GM12878 (cell line): ENCODE results near the gene CDH5. TPM values are rescaled to one million over a fixed set of nuclear protein-coding genes. Genes with fewer than 3 reads are reported as not detected.

Experiments
- ATAC-seq: fragments of 200-7000 bp; cut with Tn5 transposase; 3 replicates; pipeline ENCODE4 v1.9.1; 2020; ENCODE audit warnings: mild to moderate bottlenecking, moderate library complexity
- BruUV-seq: library from RNA; stranded (reverse); fragments of 400-500 nt; replicated peaks from 2 replicates; lab custom pipeline; 2021; lab: Mats Ljungman, UMichigan
- CTCF ChIA-PET: fragments of 300-600 bp; sonication (Branson Sonifier 250); formaldehyde crosslinking; extraction: SDS; loops from one replicate; lab custom pipeline; 2021; ENCODE audit warnings: inconsistent platforms; lab: Yijun Ruan, JAX
- POLR2A ChIA-PET: fragments of 350-600 bp; formaldehyde crosslinking; extraction: SDS; loops from one replicate; lab custom pipeline; 2021; ENCODE audit warnings: inconsistent platforms; lab: Charles Lee
- RAD21 ChIA-PET: fragments of 300-600 bp; sonication (Branson Sonifier 250); formaldehyde crosslinking; loops from one replicate; lab custom pipeline; 2023; ENCODE audit warnings: antibody characterized with exemption; ENCODE audit not compliant: unreplicated experiment; lab: Charles Lee
- SMC1A ChIA-PET: fragments of 300-600 bp; sonication (Branson Sonifier 250); formaldehyde crosslinking; loops from one replicate; lab custom pipeline; 2023; ENCODE audit not compliant: unreplicated experiment, uncharacterized antibody; lab: Charles Lee
- DNase-seq: peaks from one replicate; pipeline ENCODE4 v3.0.0-alpha.2; 2011; ENCODE audit warnings: low read depth, low spot score
- FAIRE-seq: peaks from 3 replicates; lab custom pipeline; 2011; peaks lifted over from hg19 to GRCh38; lab: Jason Lieb, UNC
- H2AFZ ChIP-seq: 2 replicates; pipeline ENCODE4 v1.6.0; 2011; ENCODE audit warnings: low read depth, low read length, control low read depth; ENCODE audit not compliant: control insufficient read depth
- H3K27ac ChIP-seq: 2 replicates; pipeline ENCODE4 v1.5.1; 2011; ENCODE audit warnings: control low read depth; ENCODE audit not compliant: control insufficient read depth, insufficient read depth
- H3K27me3 ChIP-seq, 2 experiments: replicated peaks in 1 of 2; 2 replicates each; pipeline versions ENCODE4 v1.6.0 to v1.6.1; 2011; ENCODE audit warnings: low read length in 1 of 2; ENCODE audit not compliant: control insufficient read depth in 2 of 2, insufficient read depth in 2 of 2
- H3K36me3 ChIP-seq, 2 experiments: 2 replicates each; pipeline ENCODE4 v1.5.1; 2011; ENCODE audit warnings: low read length in 1 of 2; ENCODE audit not compliant: control insufficient read depth in 2 of 2, insufficient read depth in 2 of 2
- H3K4me1 ChIP-seq: 2 replicates; pipeline ENCODE4 v1.6.1; 2011; ENCODE audit warnings: mild to moderate bottlenecking, low read length, moderate library complexity, mixed read lengths; ENCODE audit not compliant: control insufficient read depth, insufficient read depth
- H3K4me2 ChIP-seq: 2 replicates; pipeline ENCODE4 v1.6.0; 2011; ENCODE audit warnings: control low read depth; ENCODE audit not compliant: control insufficient read depth, insufficient read depth
- H3K4me3 ChIP-seq: fragments of 200-600 bp; sonication (generic); 2 replicates; pipeline ENCODE4 v1.5.1; 2016
- H3K79me2 ChIP-seq: 2 replicates; pipeline ENCODE4 v1.6.0; 2011; ENCODE audit warnings: low read length; ENCODE audit not compliant: control insufficient read depth, insufficient read depth
- H3K9ac ChIP-seq: 2 replicates; pipeline ENCODE4 v1.8.0; 2011; ENCODE audit warnings: low read length, control low read depth, mixed read lengths; ENCODE audit not compliant: control insufficient read depth, insufficient read depth
- H3K9me3 ChIP-seq: replicated peaks from 3 replicates; pipeline ENCODE4 v1.5.1; 2011; ENCODE audit warnings: mild to moderate bottlenecking, low read length; ENCODE audit not compliant: control insufficient read depth, insufficient read depth
- H4K20me1 ChIP-seq: 2 replicates; pipeline ENCODE4 v1.6.0; 2011; ENCODE audit not compliant: control insufficient read depth, insufficient read depth
- CBX5 ChIP-seq: sonication (generic); IDR thresholded peaks from 2 replicates; pipeline ENCODE4 v1.6.1; 2016; ENCODE audit warnings: low read depth, moderate library complexity, mild to moderate bottlenecking, inconsistent platforms
- DPF2 ChIP-seq: fragments of 450-650 bp; IDR thresholded peaks from 2 replicates; pipeline ENCODE4 v1.6.1; 2017; ENCODE audit warnings: mild to moderate bottlenecking
- NRF1 ChIP-seq: conservative IDR thresholded peaks from 2 replicates; pipeline ENCODE4 v1.6.1; 2011; ENCODE audit warnings: mild to moderate bottlenecking, low read depth, low read length, improper control_type of control experiment
- SIX5 ChIP-seq: IDR thresholded peaks from 2 replicates; pipeline ENCODE4 v1.6.1; 2011; ENCODE audit warnings: mild to moderate bottlenecking, low read depth, low read length, moderate library complexity; ENCODE audit not compliant: severe bottlenecking
- TAF1 ChIP-seq: IDR thresholded peaks from 2 replicates; pipeline ENCODE4 v1.6.1; 2011; ENCODE audit warnings: mild to moderate bottlenecking, low read depth, low read length, borderline replicate concordance
- WGBS: methylation state at CpG from one replicate; pipeline ENCODE4 v1.1.6; 2016; ENCODE audit warnings: low lambda C conversion rate; ENCODE audit not compliant: insufficient replicate concordance, insufficient coverage; ENCODE audit errors: missing lambda C conversion rate; 5-methylcytosine and 5-hydroxymethylcytosine counted together
- in situ Hi-C: fragments of 300-500 bp; cut with MboI; formaldehyde crosslinking; loops from 9 replicates; pipeline ENCODE4 v1.14.3; 2018; ENCODE audit warnings: mixed read lengths
- intact Hi-C: fragments of 100-400 bp; cut with micrococcal nuclease; formaldehyde crosslinking; loops from one replicate; pipeline ENCODE4 v1.14.2; 2022; ENCODE audit not compliant: unreplicated experiment
- polyA plus RNA-seq, 11 experiments: library from polyadenylated mRNA; depleted of rRNA in 4 of 11; unstranded in 6 of 11; stranded (reverse) in 5 of 11; fragments of >200 nt; fragmentation: Nextera tagmentation in 4 of 11; fragmentation: Illumina TruSeq in 1 of 11; extraction: Ambion mirVana in 4 of 11; extraction: Trizol in 1 of 11; gene quantifications; 1 replicate in 1 of 11; 2 replicates in 10 of 11; pipeline versions ENCODE4 v1.2.1 to v1.2.3, GENCODE V29; 2011 to 2016; ENCODE audit warnings: inconsistent platforms in 2 of 11, missing spikeins in 2 of 11, low read depth in 1 of 11
- total RNA-seq, 4 experiments: library from RNA; depleted of rRNA in 3 of 4; stranded (reverse); fragments of >200 nt in 3 of 4; fragmentation: Illumina TruSeq in 1 of 4; extraction: Trizol in 1 of 4; gene quantifications; 2 replicates each; pipeline versions ENCODE4 v1.2.1 to v1.2.3, GENCODE V29; 2013 to 2021
- TF ChIP-seq, protein P1 (sequence below): fragments of 450-650 bp; IDR thresholded peaks from 2 replicates; pipeline ENCODE4 v1.6.1; 2016; ENCODE audit warnings: mild to moderate bottlenecking

CDH5 gene
- total and polyA plus RNA-seq, 10 of the 15 experiments (the other 5 are each of a cell fraction or from before 2014, with no cell fraction given): not detected

DNA sequence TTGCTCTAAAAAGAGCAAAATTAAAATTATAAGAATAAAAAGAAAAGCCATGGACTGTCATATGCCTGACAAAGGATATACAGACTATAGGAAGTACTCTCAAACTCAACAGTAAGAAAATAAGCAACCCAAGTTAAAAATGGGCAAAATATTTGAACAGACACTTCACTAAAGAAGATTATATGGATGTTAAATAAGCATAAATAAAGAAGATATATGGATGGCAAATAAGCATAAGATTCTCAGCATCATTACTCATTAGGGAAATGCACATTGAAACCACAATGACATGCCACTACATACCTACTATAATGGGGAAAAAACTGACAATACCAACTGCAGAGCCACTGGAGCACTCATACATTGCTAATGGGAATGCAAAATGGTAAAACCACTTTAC is 45.7 kb downstream of the CDH5 start:
- no peaks in the 10 kb centered on the region for H3K4me1 ChIP-seq
- BruUV-seq: no TSS peak
- no peak overlapping the region for H2AFZ ChIP-seq
- no peak for FAIRE-seq
- in situ Hi-C loops: no loop called here
- no peaks in the 10 kb centered on the region for H3K79me2 ChIP-seq
- TF ChIP-seq CBX5 (no peak), NRF1 (no peak), DPF2 (no peak)
- TF ChIP-seq, protein P1, sequence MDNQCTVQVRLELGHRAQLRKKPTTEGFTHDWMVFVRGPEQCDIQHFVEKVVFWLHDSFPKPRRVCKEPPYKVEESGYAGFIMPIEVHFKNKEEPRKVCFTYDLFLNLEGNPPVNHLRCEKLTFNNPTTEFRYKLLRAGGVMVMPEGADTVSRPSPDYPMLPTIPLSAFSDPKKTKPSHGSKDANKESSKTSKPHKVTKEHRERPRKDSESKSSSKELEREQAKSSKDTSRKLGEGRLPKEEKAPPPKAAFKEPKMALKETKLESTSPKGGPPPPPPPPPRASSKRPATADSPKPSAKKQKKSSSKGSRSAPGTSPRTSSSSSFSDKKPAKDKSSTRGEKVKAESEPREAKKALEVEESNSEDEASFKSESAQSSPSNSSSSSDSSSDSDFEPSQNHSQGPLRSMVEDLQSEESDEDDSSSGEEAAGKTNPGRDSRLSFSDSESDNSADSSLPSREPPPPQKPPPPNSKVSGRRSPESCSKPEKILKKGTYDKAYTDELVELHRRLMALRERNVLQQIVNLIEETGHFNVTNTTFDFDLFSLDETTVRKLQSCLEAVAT: no peak
- TF ChIP-seq, all 136 proteins: peak for 0
- Histone ChIP-seq H3K36me3 (no peaks in the 10 kb centered on the region), H3K4me2 (no peak overlapping the region), H3K4me3 (no peak overlapping the region), H4K20me1 (no peaks in the 10 kb centered on the region), H3K9ac (no peak overlapping the region), H3K27me3 (no peaks in the 10 kb centered on the region; a peak in 2 of 4 replicates), H3K9me3 (peaks cover 4% of the 10 kb centered on the region; the same call in 2 of the 3 replicates), H3K27ac (no peak overlapping the region)
- ChIA-PET POLR2A (no interaction called here), SMC1A (no interaction called here), RAD21 (no interaction called here), CTCF (no interaction called here)
- intact Hi-C loops: no loop called here
- no peak for ATAC-seq
- DNase-seq: no peak

DNA sequence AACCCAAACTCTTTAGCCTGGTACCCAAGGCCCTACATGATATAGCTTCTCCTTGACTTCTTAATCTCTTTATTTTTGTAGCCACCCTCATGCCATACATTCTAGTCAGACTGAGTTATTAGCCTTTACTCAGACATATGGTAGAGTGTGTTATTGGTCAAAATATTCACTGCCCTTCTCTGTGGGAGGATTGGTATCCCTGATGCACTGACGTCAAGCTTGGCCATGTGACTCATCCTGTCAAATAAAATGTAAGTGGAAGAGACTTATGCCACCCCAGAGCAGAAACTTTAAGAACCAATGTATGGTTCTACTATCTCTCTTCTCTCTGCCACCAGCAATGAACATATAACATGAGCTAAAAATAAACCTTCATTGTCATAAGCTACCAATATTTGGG is 48.4 kb downstream of the CDH5 start:
- 0% methylated on average over 1 of the region's 1 CpG for WGBS
- ChIA-PET RAD21 (no interaction called here), POLR2A (interaction anchor here (0.6 kb wide), 1 partner anchor 743 kb away, joined by 7 read pairs; no protein-coding TSS in a partner anchor), CTCF (interaction anchor here (1.2 to 1.7 kb wide), 2 partner anchors 9 to 93 kb away, joined by 3 to 10 read pairs; no protein-coding TSS in a partner anchor), SMC1A (interaction anchor here (1.1 kb wide), 1 partner anchor 28 kb away, joined by 3 read pairs; no protein-coding TSS in a partner anchor)
- intact Hi-C loops (no loop called here), in situ Hi-C loops (no loop called here)
- BruUV-seq: no TSS peak
- TF ChIP-seq TAF1 (no peak), SIX5 (no peak)
- Histone ChIP-seq H3K9ac (no peak overlapping the region), H3K79me2 (no peaks in the 10 kb centered on the region), H3K27me3 (no peaks in the 10 kb centered on the region; a peak in 2 of 4 replicates), H3K4me1 (no peaks in the 10 kb centered on the region), H3K9me3 (peaks cover 5% of the 10 kb centered on the region; the same call in 2 of the 3 replicates), H3K36me3 (no peaks in the 10 kb centered on the region), H4K20me1 (no peaks in the 10 kb centered on the region), H3K27ac (no peak overlapping the region), H3K4me3 (no peak overlapping the region), H3K4me2 (no peak overlapping the region), H2AFZ (no peak overlapping the region)
- FAIRE-seq (no peak), ATAC-seq (no peak), DNase-seq (no peak)
